Renal cortical epithelial cell (primary cell): ENCODE data around the gene S100A9. TPM values are rescaled to one million over a fixed set of nuclear protein-coding genes. Genes with fewer than 3 reads are reported as not detected.
"Not testable (repeated sequence)": the region's sequence is repeated elsewhere in the genome, so short reads cannot be mapped to it uniquely, and the experiment has no call there.

Source experiments
- DNase-seq: peaks from one replicate; pipeline ENCODE4 v3.0.0-alpha.2; 2011; ENCODE audit warnings: low read depth
- total RNA-seq: library from RNA; depleted of rRNA; stranded (reverse); fragments of >200 nt; gene quantifications from 2 replicates; pipeline ENCODE4 v1.2.3, GENCODE V29; 2014

S100A9 gene
- total RNA-seq, 1 donor from 2014 or later, result 0.70 TPM

DNA sequence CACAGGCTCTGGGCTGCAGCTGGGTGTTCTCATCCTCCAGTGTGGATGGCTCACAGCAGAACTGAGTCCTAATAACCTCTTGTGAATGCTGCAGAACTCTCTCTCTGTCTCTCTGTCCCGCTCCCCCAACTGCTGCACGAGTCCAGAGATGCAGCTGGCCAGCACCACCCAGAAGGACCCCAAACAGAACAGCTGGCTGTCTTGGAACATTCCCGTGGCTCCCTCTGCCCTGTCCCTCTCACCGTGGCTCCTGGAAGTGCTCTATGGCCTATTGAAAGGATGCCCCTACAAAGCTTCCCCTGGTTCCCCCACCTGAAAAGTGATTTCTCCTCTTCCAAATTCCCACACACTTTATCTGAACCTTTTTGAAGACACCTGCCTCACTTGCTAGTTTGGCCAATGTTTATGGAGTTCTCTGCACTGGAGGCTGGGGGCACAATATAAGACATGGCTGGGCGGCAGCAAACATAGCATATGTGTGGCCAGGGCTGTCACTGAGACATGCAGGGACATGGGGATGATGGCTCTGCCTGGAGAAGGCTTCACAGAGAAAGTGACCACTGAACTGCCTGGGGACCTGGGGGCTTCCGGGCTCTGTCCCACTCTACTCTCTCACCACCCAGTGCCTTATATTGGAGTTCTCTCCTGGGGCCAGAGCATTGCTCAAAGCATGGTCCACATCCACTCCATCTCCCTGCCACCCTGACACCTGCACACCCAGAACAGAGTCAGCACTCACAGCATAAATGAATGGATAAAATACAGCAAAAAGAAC lies 48.4 kb downstream of the S100A9 start:
- DNase-seq, result not testable (repeated sequence)

DNA sequence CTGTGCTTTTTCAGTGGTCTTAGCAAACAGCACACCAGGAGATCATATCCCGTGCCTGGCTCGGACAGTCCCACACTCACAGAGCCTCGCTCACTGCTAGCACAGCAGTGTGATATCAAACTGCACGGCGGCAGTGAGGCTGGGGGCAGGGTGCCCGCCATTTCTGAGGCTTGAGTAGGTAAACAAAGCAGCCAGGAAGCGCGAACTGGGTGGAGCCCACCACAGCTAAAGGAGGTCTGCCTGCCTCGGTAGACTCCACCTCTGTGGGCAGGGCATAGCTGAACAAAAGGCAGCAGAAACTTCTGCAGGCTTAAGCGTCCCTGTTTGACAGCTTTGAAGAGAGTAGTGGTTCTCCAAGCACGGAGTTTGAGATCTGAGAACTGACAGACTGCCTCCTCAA lies 49.6 kb downstream of the S100A9 start:
- DNase-seq, result not testable (repeated sequence)

Other genes starting within 250 kb of the S100A9 start
- not detected in 2 replicates for gene SPRR2F, start 244.3 kb upstream of the S100A9 start, total RNA-seq
- not detected in 2 replicates for gene SPRR2G, start 207.0 kb upstream of the S100A9 start, total RNA-seq
- not detected in 2 replicates for gene LELP1, start 154.4 kb upstream of the S100A9 start, total RNA-seq
- gene PRR9, start 140.3 kb upstream of the S100A9 start, total RNA-seq, result not detected in 2 replicates
- gene LORICRIN, start 98.2 kb upstream of the S100A9 start, total RNA-seq, result not detected in 2 replicates
- not detected in 2 replicates for gene PGLYRP3, start 44.9 kb upstream of the S100A9 start, total RNA-seq
- not detected in 2 replicates for gene PGLYRP4, start 9.0 kb upstream of the S100A9 start, total RNA-seq
- gene S100A12, start 17.8 kb downstream of the S100A9 start, total RNA-seq, result not detected in 2 replicates
- gene S100A8, start 33.2 kb downstream of the S100A9 start, total RNA-seq, result not detected in 2 replicates
- gene S100A7A, start 58.7 kb downstream of the S100A9 start, total RNA-seq, result not detected in 2 replicates
- not detected in 2 replicates for gene S100A7, start 102.8 kb downstream of the S100A9 start, total RNA-seq
- gene S100A6, start 178.1 kb downstream of the S100A9 start, total RNA-seq, result 428 and 2,979 TPM in 2 replicates
- 1.2 TPM in 2 replicates for gene S100A5, start 183.1 kb downstream of the S100A9 start, total RNA-seq
- 7.6 and 303 TPM in 2 replicates for gene S100A4, start 188.0 kb downstream of the S100A9 start, total RNA-seq
- gene S100A3, start 191.4 kb downstream of the S100A9 start, total RNA-seq, result 5.2 and 36.8 TPM in 2 replicates
- gene S100A2, start 208.0 kb downstream of the S100A9 start, total RNA-seq, result 37.9 and 392 TPM in 2 replicates